Ovary (tissue), 3 donors: ENCODE results near the gene TRMT112.

Experiments
- EP300 ChIP-seq: sonication (generic); formaldehyde crosslinking; IDR thresholded peaks from one replicate; pipeline ENCODE4 v1.6.1; 2017; ENCODE audit warnings: antibody characterized with exemption
- POLR2A ChIP-seq: fragments of 450-650 bp; IDR thresholded peaks from one replicate; pipeline ENCODE4 v1.6.1; 2017; ENCODE audit warnings: antibody characterized with exemption, mild to moderate bottlenecking, moderate library complexity
- TF ChIP-seq, protein P1 (sequence below), 3 donors: fragments of 450-650 bp in 2 of 3; fragments of 200-600 bp in 1 of 3; IDR thresholded peaks; one replicate each; pipeline versions ENCODE4 v1.5.1 to v1.8.0; 2016 to 2022; ENCODE audit warnings: antibody characterized with exemption in 3 of 3, mild to moderate bottlenecking in 1 of 3
- donor health status: DM: no; HTN: no; CAD: no.

DNA sequence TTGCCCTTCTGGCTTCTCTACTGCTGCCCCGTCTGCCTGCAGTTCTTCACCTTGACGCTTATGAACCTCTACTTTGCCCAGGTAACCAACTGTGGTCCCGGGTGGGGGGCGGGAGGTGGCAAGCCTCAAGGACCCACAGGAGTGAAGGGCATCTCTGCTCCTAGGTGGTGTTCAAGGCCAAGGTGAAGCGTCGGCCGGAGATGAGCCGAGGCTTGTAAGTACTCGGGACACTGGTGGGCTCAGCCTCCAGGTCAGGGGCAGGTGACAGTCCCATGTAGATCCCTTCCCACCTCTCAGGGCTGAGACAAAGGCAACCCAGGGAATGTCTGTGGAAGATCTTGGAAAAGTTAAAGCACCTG is 30.6 kb downstream of the TRMT112 start:
- TF ChIP-seq EP300 (no peak), POLR2A (no peak)
- TF ChIP-seq, protein P1, sequence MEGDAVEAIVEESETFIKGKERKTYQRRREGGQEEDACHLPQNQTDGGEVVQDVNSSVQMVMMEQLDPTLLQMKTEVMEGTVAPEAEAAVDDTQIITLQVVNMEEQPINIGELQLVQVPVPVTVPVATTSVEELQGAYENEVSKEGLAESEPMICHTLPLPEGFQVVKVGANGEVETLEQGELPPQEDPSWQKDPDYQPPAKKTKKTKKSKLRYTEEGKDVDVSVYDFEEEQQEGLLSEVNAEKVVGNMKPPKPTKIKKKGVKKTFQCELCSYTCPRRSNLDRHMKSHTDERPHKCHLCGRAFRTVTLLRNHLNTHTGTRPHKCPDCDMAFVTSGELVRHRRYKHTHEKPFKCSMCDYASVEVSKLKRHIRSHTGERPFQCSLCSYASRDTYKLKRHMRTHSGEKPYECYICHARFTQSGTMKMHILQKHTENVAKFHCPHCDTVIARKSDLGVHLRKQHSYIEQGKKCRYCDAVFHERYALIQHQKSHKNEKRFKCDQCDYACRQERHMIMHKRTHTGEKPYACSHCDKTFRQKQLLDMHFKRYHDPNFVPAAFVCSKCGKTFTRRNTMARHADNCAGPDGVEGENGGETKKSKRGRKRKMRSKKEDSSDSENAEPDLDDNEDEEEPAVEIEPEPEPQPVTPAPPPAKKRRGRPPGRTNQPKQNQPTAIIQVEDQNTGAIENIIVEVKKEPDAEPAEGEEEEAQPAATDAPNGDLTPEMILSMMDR (IDR thresholded peaks at IDR 0.05): no peak
